GM18517 (cell line): ENCODE results near the gene NUP133.
"Not testable (repeated sequence)": the region's sequence is repeated elsewhere in the genome, so short reads cannot be mapped to it uniquely, and the experiment has no call there.

Experiments
- ATAC-seq: cut with Tn5 transposase; IDR thresholded peaks from one replicate; pipeline ENCODE4 v1.9.1; 2021; ENCODE audit warnings: mild to moderate bottlenecking, moderate library complexity; ENCODE audit not compliant: unreplicated experiment

NUP133 gene

DNA sequence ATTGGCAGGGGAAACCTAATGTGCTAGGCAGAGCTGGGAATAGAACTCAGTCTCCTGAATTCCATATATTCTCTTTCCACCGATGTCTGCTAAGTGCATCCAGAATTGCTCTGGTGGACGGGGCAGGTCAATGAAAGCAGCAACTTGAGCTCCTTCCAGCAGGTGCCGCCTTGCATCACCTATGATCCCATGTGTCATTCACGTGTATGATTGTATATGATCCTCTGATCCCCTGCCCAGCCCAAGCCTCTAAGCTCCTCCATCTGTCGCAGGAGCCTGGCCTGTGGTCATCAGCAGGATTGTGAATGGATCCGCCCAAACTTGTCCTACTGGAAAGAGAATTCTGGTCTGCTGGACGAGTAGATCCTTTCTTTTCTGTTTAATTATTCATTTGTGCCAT lies 87.4 kb downstream of the NUP133 start:
- ATAC-seq, result no peak

DNA sequence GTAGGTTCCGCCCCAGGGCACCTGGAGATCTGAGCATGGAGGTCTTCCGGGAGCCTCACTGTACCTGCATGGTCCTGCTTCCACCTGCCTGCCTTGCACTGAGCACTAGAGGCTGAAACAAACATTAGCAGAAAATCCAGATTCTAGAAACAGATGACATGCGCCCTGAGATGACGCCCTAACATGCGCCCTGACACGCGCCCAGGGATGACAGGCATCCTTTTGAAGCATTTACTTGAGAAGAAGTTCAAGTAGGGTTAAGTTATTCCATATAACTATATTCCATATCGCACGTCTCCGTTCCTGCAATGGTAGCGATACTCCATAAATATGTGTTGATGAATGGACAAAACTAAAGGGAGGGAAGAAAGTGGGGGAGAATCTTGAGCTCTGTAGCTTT lies 87.9 kb downstream of the NUP133 start:
- ATAC-seq, result no peak

DNA sequence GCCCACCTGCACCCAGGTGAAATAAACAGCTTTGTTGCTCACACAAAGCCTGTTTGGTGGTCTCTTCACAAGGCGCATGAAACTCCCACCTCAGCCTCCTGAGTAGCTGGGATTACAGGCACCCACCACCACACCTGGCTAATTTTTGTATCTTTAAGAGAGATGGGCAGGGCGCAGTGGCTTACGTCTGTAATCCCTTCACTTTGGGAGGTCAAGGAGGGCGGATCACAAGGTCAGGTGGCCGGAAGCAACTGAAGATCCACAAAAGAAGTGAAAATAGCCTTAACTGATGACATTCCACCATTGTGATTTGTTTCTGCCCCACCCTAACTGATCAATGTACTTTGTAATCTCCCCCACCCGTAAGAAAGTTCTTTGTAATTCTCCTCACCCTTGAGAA lies 89.6 kb downstream of the NUP133 start:
- not testable (repeated sequence) for ATAC-seq

DNA sequence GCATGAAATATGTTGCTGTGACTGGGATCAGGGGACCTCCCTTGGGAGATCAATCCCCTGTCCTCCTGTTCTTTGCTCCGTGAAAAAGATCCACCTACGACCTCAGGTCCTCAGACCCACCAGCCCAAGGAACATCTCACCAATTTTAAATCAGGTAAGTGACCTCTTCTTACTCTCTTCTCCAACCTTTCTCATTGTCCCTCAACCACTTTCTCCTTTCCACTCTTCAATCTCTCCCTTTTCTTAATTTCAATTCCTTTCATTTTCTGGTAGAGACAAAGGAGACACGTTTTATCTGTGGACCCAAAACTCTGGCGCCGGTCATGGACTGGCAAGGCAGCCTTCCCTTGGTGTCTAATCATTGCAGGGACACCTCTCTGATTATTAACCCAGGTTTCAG lies 95.3 kb downstream of the NUP133 start:
- ATAC-seq, result not testable (repeated sequence)

DNA sequence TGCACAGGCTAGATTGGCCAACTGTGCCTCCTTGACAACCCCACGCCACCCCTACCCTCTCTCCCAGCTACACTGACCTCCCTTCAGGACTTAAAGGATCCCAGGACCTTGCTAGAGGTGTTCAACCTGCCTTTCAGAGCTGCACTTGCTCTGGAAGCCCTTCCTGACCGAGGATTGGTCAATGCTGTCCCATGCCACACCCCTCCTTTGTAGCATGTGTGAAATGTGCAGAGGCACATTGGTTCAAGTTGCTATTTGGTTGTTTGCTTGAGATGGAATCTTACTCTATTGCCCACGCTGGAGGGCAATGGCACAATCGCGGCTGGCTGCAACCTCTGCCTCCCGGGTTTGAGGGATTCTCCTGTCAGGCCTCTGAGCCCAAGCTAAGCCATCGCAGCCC lies 96.1 kb downstream of the NUP133 start:
- ATAC-seq, result no peak

DNA sequence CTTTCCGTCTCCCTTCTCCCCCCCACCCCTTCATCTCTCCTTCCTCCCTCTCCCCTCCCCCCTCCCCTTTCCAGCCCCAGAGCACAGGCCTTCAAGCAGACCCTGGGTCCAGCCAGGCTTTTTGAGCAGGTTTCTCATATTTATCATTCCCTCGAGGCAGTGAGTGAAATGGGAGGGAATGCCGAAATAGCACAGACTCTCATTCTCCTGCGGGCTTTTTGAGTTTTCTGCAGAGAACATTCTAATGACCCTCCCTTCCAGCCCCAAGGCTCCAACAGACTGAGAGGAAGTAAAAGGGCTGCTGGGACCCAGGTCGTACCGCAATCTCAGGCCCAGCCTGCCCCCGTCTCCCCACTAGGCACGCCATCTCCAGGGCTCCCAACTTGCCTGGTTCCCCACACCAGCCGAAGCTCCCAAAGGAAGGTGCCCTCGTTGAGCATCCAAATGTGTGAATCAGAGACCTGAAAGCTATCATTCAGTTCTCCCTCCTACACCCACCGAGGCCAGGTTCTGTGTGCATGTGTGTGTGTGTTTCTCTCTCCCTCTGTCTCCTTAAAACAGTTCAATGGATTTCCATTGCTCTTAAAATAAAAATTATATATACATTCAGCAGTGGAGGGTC lies 96.6 kb downstream of the NUP133 start:
- no peak for ATAC-seq

DNA sequence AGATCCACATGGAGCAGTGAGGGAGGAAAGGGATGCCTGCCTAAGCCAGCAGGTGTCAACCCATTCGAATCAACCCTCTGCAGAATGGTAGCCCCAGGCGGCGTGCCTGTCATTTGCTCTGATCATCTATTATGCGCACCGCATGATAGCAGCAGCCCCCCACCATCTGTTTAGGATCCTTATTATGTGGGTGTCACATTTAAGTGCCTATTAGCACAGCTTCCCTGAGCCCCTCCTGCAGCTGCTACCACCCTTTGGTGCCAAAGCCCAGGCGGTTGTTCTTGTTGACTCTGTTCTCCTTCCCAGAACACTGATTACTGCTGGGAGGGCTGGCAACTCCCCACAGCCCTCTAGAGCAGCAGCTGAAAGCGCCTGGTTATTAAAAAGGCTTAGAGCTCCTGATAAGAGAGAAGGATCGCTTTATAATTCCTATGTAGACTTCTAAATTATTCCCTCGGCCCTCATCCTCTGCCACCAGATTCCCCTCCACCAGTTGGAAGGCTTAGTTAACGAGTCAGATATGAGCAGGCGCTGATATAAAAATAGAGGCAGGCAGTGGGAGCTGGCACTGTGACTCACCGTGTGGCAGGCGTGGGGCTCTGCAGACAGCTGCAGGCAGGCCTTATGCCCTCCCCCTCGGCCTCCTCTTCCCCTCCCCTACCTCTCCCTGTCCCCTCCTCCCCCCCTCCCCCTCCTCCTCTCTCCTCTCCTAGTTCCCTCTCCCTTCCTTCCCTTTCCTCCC lies 97.3 kb downstream of the NUP133 start:
- ATAC-seq, result no peak

DNA sequence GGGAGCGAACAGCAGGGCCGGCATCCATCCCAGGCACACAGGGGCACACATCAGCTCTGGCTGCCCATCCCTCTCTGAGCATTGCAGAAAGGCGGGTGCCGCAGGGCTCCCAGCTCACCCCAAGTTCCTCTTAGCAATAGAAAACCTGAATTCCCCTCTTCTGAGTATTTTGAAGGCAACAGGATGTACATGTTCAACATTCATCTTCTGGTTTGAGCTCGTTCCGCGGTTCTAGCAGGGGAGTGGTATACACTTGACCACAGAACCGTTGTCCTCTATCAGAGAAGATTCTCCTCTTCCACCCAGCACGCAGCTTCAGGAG lies 97.8 kb downstream of the NUP133 start:
- ATAC-seq, result no peak

DNA sequence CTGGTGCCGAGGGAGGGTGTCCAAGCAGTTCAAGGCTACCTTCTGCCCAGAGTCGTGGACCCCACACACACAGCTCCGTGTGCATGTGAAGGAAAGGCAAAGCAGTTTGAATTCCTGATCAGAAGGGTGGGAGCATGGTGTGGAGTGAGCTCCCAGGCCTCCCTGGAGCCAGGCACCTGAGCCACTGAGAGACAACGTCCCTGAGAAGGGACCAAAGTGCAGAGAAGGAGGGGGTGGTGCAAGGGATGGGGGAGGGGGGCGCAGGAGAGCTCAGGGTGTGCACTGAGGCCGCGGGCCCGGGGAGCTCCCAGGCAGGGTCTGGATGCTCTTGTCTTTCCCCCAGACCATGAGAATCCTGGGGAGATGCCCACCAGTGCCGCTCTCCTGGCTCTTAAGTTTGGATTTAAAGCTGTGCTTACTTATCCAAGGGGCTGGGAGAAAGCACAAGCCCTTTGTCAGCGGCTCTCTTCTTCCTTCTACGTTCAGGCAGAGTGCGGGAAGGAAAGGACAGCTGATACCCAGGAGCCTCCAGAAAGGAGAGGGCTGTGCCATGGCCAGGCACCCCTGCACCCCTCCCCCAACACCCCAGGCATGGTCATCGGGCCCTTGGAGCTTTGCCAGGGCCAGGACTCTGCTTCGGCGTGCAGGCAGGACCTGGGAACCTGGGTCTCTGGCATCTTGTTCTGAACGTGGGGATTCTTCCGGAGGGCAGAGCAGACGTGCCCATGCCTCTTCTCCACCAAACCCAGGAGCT lies 98.3 kb downstream of the NUP133 start:
- ATAC-seq, result no peak

DNA sequence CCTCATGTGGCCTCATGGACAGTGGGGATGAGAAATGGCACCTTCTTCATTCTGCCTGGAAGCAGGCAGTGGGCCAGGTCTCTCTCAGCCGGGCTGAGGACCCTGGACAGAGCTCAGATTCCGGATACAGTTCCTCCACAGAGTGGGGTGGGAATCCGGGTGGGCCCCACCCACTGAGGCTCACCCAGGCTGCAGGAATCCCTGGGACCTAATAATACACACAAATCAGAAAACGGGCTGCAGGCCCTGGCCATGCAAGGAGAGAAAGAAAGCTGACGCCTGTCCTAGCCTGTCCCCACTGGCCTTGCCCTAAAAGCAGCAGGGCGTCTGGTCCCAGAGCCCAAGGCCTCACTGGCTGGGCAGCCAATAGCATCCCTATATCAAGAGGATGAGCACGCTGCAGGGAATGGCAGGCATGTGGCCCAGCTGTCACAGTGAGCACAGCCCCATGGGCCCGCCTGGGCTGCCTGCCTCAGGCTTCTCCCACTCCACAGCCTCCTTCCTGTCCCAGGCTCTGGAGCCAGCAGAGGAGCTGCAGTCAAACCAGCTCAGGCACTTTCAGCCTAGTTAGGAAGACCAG lies 99.6 kb downstream of the NUP133 start:
- no peak for ATAC-seq

DNA sequence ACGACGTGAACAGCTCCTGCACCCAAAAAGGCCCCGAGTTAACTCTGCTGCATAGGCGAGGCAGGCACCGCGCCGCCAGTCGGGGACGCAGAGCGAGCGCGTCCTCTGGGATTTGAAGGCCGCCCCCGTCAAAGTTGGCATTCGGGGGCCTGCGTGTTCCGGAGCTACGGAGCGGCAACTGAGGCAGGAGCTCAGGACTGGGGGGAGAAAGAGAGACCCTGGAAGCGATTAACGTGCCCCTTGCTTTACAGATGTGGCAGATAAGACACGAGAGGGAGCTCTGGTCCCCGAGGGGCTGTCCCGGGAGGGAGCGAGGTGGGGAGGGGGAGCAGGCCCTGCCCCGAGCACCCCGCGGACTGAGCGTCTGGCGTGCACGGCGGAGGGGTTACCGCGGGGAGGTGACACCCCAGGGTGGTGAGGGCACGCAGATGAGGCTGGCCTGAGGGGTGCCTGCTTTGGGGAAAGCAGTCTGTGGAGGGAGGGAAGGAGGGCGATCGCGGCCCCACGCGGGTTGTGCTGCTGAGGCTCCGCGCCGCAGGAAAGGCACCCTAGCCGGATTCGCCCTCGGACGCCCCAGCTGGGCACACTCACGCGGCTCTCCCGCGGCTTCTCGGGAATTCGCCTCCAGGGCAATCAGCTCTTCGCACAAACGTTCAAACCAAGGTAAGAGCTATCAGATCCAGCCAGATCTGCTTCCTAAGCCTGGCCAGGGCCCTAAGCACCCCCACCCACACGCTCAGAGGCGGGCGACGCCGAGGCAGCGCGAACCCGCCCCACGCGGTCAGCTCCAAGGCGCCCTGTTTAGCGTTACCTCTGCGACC lies 100.7 kb downstream of the NUP133 start:
- ATAC-seq, result no peak

DNA sequence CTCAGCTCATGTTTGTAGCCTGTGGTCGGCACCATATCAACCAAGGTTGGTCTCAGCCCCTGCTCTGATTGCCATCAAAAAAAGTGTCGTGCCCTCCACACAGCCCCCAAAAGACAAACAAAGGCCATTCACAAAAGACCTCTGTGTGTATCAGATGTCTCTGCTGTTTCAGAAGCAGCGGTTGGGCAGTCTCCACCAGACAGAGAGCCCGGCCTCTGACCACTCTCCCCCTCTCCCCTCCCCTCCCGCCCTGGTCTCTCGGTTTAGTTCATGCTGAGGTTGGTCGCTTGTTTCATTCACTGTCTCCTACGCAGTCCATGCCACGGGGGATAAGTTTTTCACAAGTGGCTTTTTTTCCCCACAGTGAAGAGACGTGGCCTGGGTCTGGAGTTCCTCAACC lies 101.3 kb downstream of the NUP133 start:
- ATAC-seq, result no peak

DNA sequence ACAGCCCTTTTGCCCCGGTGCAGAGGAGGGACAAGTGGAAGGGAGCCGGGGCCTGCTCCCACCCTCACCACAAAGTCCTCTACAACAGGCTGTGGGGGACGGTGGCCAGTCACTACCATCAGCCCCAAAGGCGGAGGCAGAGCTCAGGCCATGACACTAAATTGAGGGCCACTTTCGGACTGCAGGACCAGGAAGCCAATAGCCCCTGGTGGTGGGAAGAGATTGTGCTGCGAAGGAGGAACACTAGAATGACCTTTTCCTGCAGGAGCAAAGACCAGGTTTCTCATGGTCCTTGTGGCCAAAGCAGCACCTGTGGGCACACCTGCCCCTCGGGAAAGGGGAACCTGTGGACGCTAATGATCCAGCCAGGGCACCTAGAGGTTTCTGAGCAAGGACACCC lies 104.6 kb downstream of the NUP133 start:
- ATAC-seq, result no peak

DNA sequence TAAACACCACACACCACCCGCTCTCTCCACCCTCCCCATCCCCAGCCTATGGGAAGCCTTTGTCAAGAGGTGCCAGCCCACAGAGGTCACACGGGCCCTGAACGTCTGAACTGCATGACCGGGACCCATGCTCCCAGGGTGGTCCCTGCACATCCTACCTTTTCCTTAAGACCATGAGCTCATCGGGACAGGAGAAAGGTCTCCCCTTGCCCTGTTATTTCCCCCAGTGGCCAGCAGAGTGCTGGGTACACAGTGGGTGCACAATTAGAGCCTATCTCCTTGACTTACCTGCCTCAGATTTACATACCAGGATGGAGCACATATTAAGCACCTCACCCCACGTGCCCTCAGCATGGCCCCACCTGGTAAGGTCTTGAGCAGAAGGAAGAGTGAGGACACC lies 105.1 kb downstream of the NUP133 start:
- ATAC-seq, result no peak

DNA sequence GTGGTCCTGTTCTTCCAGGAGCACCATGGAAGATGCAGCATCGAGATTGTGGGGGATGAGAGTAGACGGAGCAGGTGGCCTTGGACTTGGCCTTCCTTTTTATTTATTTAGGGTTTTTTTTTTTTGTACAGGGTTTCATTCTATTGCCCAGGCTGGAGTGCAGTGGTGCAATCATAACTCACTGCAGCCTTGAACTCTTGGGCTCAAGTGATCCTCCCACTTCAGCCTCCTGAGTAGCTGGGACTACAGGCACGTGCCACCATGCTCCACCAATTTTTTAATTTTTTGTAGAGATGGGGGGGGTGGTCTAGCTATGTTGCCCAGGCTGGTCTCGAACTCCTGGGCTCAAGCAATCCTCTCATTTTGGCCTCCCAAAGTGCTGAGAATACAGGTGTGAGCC lies 105.8 kb downstream of the NUP133 start:
- ATAC-seq, result not testable (repeated sequence)

DNA sequence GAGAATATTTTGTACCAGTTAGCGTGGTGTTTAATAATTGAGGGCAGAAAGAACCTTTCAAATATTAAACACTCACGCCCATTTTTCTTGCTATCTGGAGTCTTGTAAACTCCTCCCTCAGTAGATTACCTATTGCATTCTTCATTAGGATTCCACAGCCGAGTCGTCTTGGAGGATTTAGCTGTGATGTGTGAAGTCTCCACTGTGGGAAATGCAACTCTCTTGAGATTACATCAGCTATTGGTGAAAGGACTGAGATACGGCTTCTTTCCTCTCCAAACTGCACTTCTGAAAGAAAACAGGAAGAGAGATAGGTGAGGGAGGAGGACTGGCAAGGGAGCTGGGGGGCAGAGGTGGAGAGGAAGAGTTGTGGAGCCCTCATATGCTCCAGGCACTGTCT lies 110.4 kb downstream of the NUP133 start:
- no peak for ATAC-seq

DNA sequence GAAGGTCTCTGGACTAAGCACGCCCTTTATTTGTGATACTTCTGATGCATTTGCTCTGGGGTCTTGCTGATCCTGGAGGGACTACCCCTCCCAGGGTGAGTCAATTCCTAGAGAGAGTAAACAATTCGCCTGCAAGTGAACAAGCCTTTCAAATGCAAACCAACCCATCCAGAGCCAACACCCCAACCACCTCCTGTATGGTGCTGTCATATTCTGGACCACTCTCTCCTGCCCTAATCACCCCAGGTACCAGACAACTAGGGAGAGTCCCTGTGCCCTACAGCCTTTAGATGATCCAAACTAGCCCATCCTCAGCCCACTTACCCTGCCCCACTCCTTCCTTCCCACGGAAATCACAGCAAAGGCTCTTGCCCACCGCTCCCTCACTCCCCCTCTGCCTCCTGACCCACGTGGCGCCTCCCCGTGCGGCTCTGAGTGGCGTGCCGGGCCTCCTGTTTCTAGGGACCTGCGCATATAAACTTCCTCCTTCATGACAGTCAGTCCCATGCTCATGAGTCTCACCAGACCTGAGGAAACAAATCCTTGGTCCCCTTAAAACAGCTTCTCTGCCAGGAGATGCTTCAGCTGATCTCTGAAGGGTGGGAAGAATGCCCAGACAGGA lies 111.4 kb downstream of the NUP133 start:
- no peak for ATAC-seq

DNA sequence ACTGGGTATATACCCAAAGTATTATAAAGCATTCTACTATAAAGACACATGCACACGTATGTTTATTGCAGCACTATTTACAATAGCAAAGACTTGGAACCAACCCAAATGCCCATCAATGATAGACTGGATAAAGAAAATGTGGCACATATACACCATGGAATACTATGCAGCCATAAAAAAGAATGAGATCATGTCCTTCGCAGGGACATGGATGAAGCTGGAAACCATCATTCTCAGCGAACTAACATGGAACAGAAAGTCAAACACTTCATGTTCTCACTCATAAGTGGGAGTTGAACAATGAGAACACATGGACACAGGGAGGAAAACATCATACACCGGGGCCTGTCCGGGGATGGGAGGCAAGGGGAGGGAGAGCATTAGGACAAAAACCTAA lies 113.6 kb downstream of the NUP133 start:
- ATAC-seq, result not testable (repeated sequence)

DNA sequence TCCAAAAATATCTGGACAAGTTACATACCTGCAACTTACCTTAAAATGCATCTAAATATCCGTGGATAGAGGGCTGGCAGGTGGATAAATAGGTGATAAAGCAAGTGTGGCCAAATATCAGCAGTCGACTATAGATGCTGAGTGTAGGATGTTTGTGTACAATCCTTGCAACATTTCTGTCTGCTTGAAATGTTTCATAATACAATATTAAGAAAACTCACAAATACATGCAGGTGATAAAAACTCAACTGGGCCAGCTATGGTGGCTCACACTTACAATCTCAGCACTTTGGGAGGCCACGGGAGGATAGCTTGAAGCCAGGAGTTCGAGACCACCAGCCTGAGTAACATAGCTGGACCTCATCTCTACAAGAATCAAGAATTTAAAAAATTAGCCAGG lies 115.2 kb downstream of the NUP133 start:
- ATAC-seq, result no peak
